ENCODE data around the gene ITPK1. TPM values are rescaled to one million over a fixed set of nuclear protein-coding genes. Genes with fewer than 3 reads are reported as not detected.
A peak's percentile ranks its signal among the peaks of the same experiment; 100 is the strongest.

The ITPK1 gene
- total RNA-seq, 1 donor from 2014 or later: 30.5 TPM

GRCh38 chr14:93006567-93007051 lies 109.1 kb downstream of the ITPK1 start:
- no peaks in the 10 kb centered on the region for H3K9me3 Mint-ChIP-seq
- peaks cover 18% of the 10 kb centered on the region for H3K4me1 Mint-ChIP-seq
- no peak overlapping the region for H3K27ac Mint-ChIP-seq
- no peak for DNase-seq (ENCODE audit: low spot score in 2 of 2, unreplicated experiment in 2 of 2)
- no peak for TF ChIP-seq CTCF (IDR thresholded peaks at IDR 0.05; ENCODE audit: unreplicated experiment)
- no peak overlapping the region for H3K4me3 Mint-ChIP-seq
- H3K36me3 Mint-ChIP-seq: no peaks in the 10 kb centered on the region
- no peaks in the 10 kb centered on the region for H3K27me3 Mint-ChIP-seq (ENCODE audit: low read depth)

GRCh38 chr14:93005838-93006237 lies 109.9 kb downstream of the ITPK1 start:
- no peak for TF ChIP-seq CTCF (IDR thresholded peaks at IDR 0.05; ENCODE audit: unreplicated experiment)
- H3K27ac Mint-ChIP-seq: no peak overlapping the region
- H3K27me3 Mint-ChIP-seq (ENCODE audit: low read depth): no peaks in the 10 kb centered on the region

GRCh38 chr14:93005135-93005813 lies 110.5 kb downstream of the ITPK1 start:
- no peak for DNase-seq (ENCODE audit: low spot score in 2 of 2, unreplicated experiment in 2 of 2)
- no peaks in the 10 kb centered on the region for H3K27me3 Mint-ChIP-seq (ENCODE audit: low read depth)
- peaks cover 18% of the 10 kb centered on the region for H3K4me1 Mint-ChIP-seq
- no peak for TF ChIP-seq CTCF (IDR thresholded peaks at IDR 0.05; ENCODE audit: unreplicated experiment)
- no peak overlapping the region for H3K27ac Mint-ChIP-seq
- no peak overlapping the region for H3K4me3 Mint-ChIP-seq
- H3K9me3 Mint-ChIP-seq: no peaks in the 10 kb centered on the region
- no peaks in the 10 kb centered on the region for H3K36me3 Mint-ChIP-seq

More at GRCh38 chr14:93005838-93006237, 109.9 kb downstream of the ITPK1 start:
- no peak for DNase-seq (ENCODE audit: low spot score in 2 of 2, unreplicated experiment in 2 of 2)
- peaks cover 18% of the 10 kb centered on the region for H3K4me1 Mint-ChIP-seq
- H3K36me3 Mint-ChIP-seq: no peaks in the 10 kb centered on the region
- H3K9me3 Mint-ChIP-seq: no peaks in the 10 kb centered on the region
- H3K4me3 Mint-ChIP-seq: no peak overlapping the region

- Mint-ChIP-seq H3K4me3 (no peak overlapping the region), H3K27ac (no peak overlapping the region), H3K9me3 (no peaks in the 10 kb centered on the region), H3K27me3 (ENCODE audit: low read depth) (no peaks in the 10 kb centered on the region), H3K36me3 (no peaks in the 10 kb centered on the region), H3K4me1 (peaks cover 16% of the 10 kb centered on the region)
- no peak for DNase-seq (ENCODE audit: low spot score in 2 of 2, unreplicated experiment in 2 of 2)
- no peak for TF ChIP-seq CTCF (IDR thresholded peaks at IDR 0.05; ENCODE audit: unreplicated experiment)
These were observed 111.0 kb downstream of the ITPK1 start for GRCh38 chr14:93004699-93005082.

GRCh38 chr14:93003945-93004698 lies 111.6 kb downstream of the ITPK1 start:
- Mint-ChIP-seq H3K36me3 (no peaks in the 10 kb centered on the region), H3K27me3 (ENCODE audit: low read depth) (no peaks in the 10 kb centered on the region), H3K4me3 (no peak overlapping the region), H3K9me3 (no peaks in the 10 kb centered on the region), H3K27ac (peak overlapping the region; percentile 0), H3K4me1 (peaks cover 16% of the 10 kb centered on the region)
- no peak for TF ChIP-seq CTCF (IDR thresholded peaks at IDR 0.05; ENCODE audit: unreplicated experiment)
- DNase-seq (ENCODE audit: low spot score in 2 of 2, unreplicated experiment in 2 of 2): no peak

Data from mesothelial cell of epicardium (in vitro differentiated cells).